Natural killer cell (primary cell): ENCODE data around the gene FOSB. TPM values are rescaled to one million over a fixed set of nuclear protein-coding genes. Genes with fewer than 3 reads are reported as not detected.

Experiments used
- ATAC-seq, 3 donors: fragments of 150-1000 bp in 2 of 3; fragments of 200-7000 bp in 1 of 3; cut with Tn5 transposase; 1 replicate in 1 of 3; 2 replicates in 2 of 3; pipeline ENCODE4 v1.10.0; 2021; ENCODE audit warnings: mild to moderate bottlenecking in 2 of 3, moderate library complexity in 2 of 3
- DNase-seq, 2 donors: peaks; one replicate each; pipeline versions ENCODE4 v3.0.0 to v3.0.0-alpha.2; 2013 to 2021; ENCODE audit warnings: mixed read lengths in 1 of 2
- H3K27ac ChIP-seq: one replicate; pipeline ENCODE4 v1.5.1; 2013; ENCODE audit warnings: mild to moderate bottlenecking, low read length
- H3K27me3 ChIP-seq: one replicate; pipeline ENCODE4 v1.6.1; 2013; ENCODE audit warnings: low read length; ENCODE audit not compliant: control insufficient read depth, insufficient read depth
- H3K36me3 ChIP-seq: one replicate; pipeline ENCODE4 v1.6.1; 2013; ENCODE audit warnings: low read length; ENCODE audit not compliant: control insufficient read depth, insufficient read depth
- H3K4me1 ChIP-seq: one replicate; pipeline ENCODE4 v1.6.1; 2013; ENCODE audit warnings: low read length; ENCODE audit not compliant: control insufficient read depth, insufficient read depth
- H3K4me3 ChIP-seq: one replicate; pipeline ENCODE4 v1.5.1; 2013; ENCODE audit warnings: low read length
- H3K9me3 ChIP-seq: one replicate; pipeline ENCODE4 v1.6.1; 2013; ENCODE audit warnings: low read length; ENCODE audit not compliant: control insufficient read depth, insufficient read depth
- H3K27ac Mint-ChIP-seq, 2 donors: one replicate each; pipeline ENCODE4 v1.8.0; 2022; ENCODE audit warnings: mild to moderate bottlenecking in 2 of 2, mixed read lengths in 2 of 2, moderate library complexity in 1 of 2
- H3K27me3 Mint-ChIP-seq, 2 donors: one replicate each; pipeline ENCODE4 v1.8.0; 2022; ENCODE audit warnings: low read depth in 2 of 2, mixed read lengths in 2 of 2
- H3K36me3 Mint-ChIP-seq: one replicate; pipeline ENCODE4 v1.8.0; 2022; ENCODE audit warnings: mixed read lengths
- H3K4me1 Mint-ChIP-seq, 2 donors: one replicate each; pipeline ENCODE4 v1.8.0; 2022; ENCODE audit warnings: mixed read lengths in 2 of 2
- H3K4me3 Mint-ChIP-seq: one replicate; pipeline ENCODE4 v1.8.0; 2022; ENCODE audit warnings: mild to moderate bottlenecking, moderate library complexity, mixed read lengths
- H3K9me3 Mint-ChIP-seq, 2 donors: one replicate each; pipeline ENCODE4 v1.8.0; 2022; ENCODE audit warnings: mixed read lengths in 2 of 2
- CTCF ChIP-seq: fragments of 200-600 bp; IDR thresholded peaks from one replicate; pipeline ENCODE4 v1.8.0; 2022; ENCODE audit warnings: antibody characterized with exemption
- WGBS: methylation state at CpG from one replicate; pipeline ENCODE4 v1.1.7; 2013; ENCODE audit warnings: missing lambda C conversion rate; ENCODE audit not compliant: insufficient coverage; 5-methylcytosine and 5-hydroxymethylcytosine counted together
- intact Hi-C: fragments of 100-400 bp; cut with micrococcal nuclease; formaldehyde crosslinking; loops from one replicate; pipeline ENCODE4 v1.14.2; 2022
- total RNA-seq, 4 donors: library from RNA; stranded (reverse); fragments of 120-200 nt in 1 of 4; gene quantifications; one replicate each; pipeline versions ENCODE4 v1.2.3 to v1.2.4, GENCODE V29; 2013 to 2022

Gene FOSB
- total RNA-seq, 3 donors from 2014 or later (not counting 1 experiment from before 2014, with no cell fraction given) = 784 to 1,837 (median 1,121) TPM

- Mint-ChIP-seq H3K4me3 (peak overlapping the region; percentile 96), H3K27me3 (peaks cover 8 to 14% of the 10 kb centered on the region in 2 donors), H3K27ac (peak overlapping the region; percentile 87 to 99), H3K36me3 (no peaks in the 10 kb centered on the region), H3K9me3 (no peaks in the 10 kb centered on the region), H3K4me1 (peaks cover 36 to 68% of the 10 kb centered on the region in 2 donors)
- Histone ChIP-seq H3K27me3 (peaks cover 6% of the 10 kb centered on the region), H3K36me3 (no peaks in the 10 kb centered on the region), H3K4me3 (peak overlapping the region; percentile 87), H3K9me3 (no peaks in the 10 kb centered on the region), H3K27ac (peak overlapping the region; percentile 100), H3K4me1 (peaks cover 40% of the 10 kb centered on the region)
- no peak for TF ChIP-seq CTCF
- ATAC-seq = peak; percentile 2 to 8 (median 3)
- intact Hi-C loops = no loop called here
- WGBS = under 1% methylated on average over 31 of the region's 31 CpGs
- DNase-seq = peak; percentile 64 to 80
Observed at GRCh38 chr19:45468159-45468651, 409 bp downstream of the FOSB start.

GRCh38 chr19:45468803-45469131 lies 971 bp downstream of the FOSB start:
- H3K36me3 Mint-ChIP-seq = no peaks in the 10 kb centered on the region
- TF ChIP-seq CTCF = no peak
- Histone ChIP-seq H3K36me3 (no peaks in the 10 kb centered on the region), H3K27me3 (peaks cover 6% of the 10 kb centered on the region), H3K9me3 (no peaks in the 10 kb centered on the region), H3K4me3 (peak overlapping the region; percentile 87), H3K27ac (peak overlapping the region; percentile 100), H3K4me1 (peaks cover 40% of the 10 kb centered on the region)
- peak; percentile 47 to 72 (median 58) for ATAC-seq
- peak overlapping the region; percentile 96 for H3K4me3 Mint-ChIP-seq
- H3K4me1 Mint-ChIP-seq = peaks cover 36 to 72% of the 10 kb centered on the region in 2 donors
- intact Hi-C loops = loop anchor here (1.0 kb wide), 1 partner anchor 18 kb away; no protein-coding TSS in a partner anchor
- peak overlapping the region; percentile 87 to 99 for H3K27ac Mint-ChIP-seq
- H3K27me3 Mint-ChIP-seq = peaks cover 8 to 18% of the 10 kb centered on the region in 2 donors
- under 1% methylated on average over 19 of the region's 19 CpGs for WGBS
- DNase-seq = peak in 1 of 2 donors; percentile 92
- H3K9me3 Mint-ChIP-seq = no peaks in the 10 kb centered on the region

- TF ChIP-seq CTCF = no peak
- Histone ChIP-seq H3K27me3 (peaks cover 6% of the 10 kb centered on the region), H3K4me3 (peak overlapping the region; percentile 87), H3K4me1 (peaks cover 40% of the 10 kb centered on the region), H3K27ac (peak overlapping the region; percentile 100), H3K9me3 (no peaks in the 10 kb centered on the region), H3K36me3 (no peaks in the 10 kb centered on the region)
- Mint-ChIP-seq H3K36me3 (no peaks in the 10 kb centered on the region), H3K27me3 (peaks cover 8 to 23% of the 10 kb centered on the region in 2 donors), H3K4me1 (peaks cover 36 to 78% of the 10 kb centered on the region in 2 donors), H3K27ac (peak overlapping the region; percentile 87 to 99), H3K4me3 (peak overlapping the region; percentile 96), H3K9me3 (no peaks in the 10 kb centered on the region)
- intact Hi-C loops = loop anchor here (1.0 kb wide), 1 partner anchor 19 kb away; no protein-coding TSS in a partner anchor
- ATAC-seq (peak; percentile 51 to 86 (median 69)), DNase-seq (peak; percentile 91 to 97)
- WGBS = under 1% methylated on average over 66 of the region's 66 CpGs
Observed at GRCh38 chr19:45469132-45469944, 1.5 kb downstream of the FOSB start.
